CD4-positive, alpha-beta memory T cell (primary cell): Measurements from ENCODE around the gene DNAH9. TPM values are rescaled to one million over a fixed set of nuclear protein-coding genes. Genes with fewer than 3 reads are reported as not detected.

ENCODE experiments used
- CTCF ChIA-PET: fragments of 350-600 bp; sonication (Branson Sonifier 250); formaldehyde crosslinking; loops from one replicate; lab custom pipeline; 2021; ENCODE audit warnings: inconsistent platforms; ENCODE audit not compliant: partially characterized antibody; lab: Charles Lee
- POLR2A ChIA-PET: fragments of 350-600 bp; sonication (Branson Sonifier 250); formaldehyde crosslinking; loops from one replicate; lab custom pipeline; 2021; ENCODE audit not compliant: partially characterized antibody; lab: Charles Lee
- DNase-seq, 5 donors: peaks; one replicate each; pipeline versions ENCODE4 v3.0.0 to v3.0.0-alpha.2; 2020 to 2022; ENCODE audit warnings: mixed read lengths in 1 of 5
- H3K27ac ChIP-seq: one replicate; pipeline ENCODE4 v1.7.0; 2013; ENCODE audit warnings: low read depth, low read length
- H3K27me3 ChIP-seq: 2 replicates; pipeline ENCODE4 v1.7.0; 2013; ENCODE audit warnings: mild to moderate bottlenecking, low read length, moderate library complexity; ENCODE audit not compliant: insufficient read depth
- H3K36me3 ChIP-seq: 2 replicates; pipeline ENCODE4 v1.7.0; 2013; ENCODE audit warnings: mild to moderate bottlenecking, low read length, moderate library complexity; ENCODE audit not compliant: insufficient read depth
- H3K4me1 ChIP-seq: 2 replicates; pipeline ENCODE4 v1.7.0; 2013; ENCODE audit warnings: mild to moderate bottlenecking, low read length, moderate library complexity; ENCODE audit not compliant: insufficient read depth
- H3K4me3 ChIP-seq, 2 donors: one replicate each; pipeline ENCODE4 v1.7.0; 2013; ENCODE audit warnings: low read length in 2 of 2, mild to moderate bottlenecking in 1 of 2
- H3K9me3 ChIP-seq, 2 donors: one replicate each; pipeline ENCODE4 v1.7.0; 2013; ENCODE audit warnings: low read length in 2 of 2, control low read depth in 1 of 2; ENCODE audit not compliant: control insufficient read depth in 1 of 2
- H3K27ac Mint-ChIP-seq, 7 donors: one replicate each; pipeline ENCODE4 v1.8.0; 2020 to 2021; ENCODE audit warnings: mixed read lengths in 7 of 7, mild to moderate bottlenecking in 6 of 7, inconsistent platforms in 3 of 7, moderate library complexity in 3 of 7
- H3K27me3 Mint-ChIP-seq, 2 donors: one replicate each; pipeline ENCODE4 v1.8.0; 2020 to 2021; ENCODE audit warnings: mixed read lengths in 2 of 2
- H3K36me3 Mint-ChIP-seq, 2 donors: one replicate each; pipeline ENCODE4 v1.8.0; 2020 to 2021; ENCODE audit warnings: mixed read lengths in 2 of 2, inconsistent platforms in 1 of 2, mild to moderate bottlenecking in 1 of 2
- H3K4me1 Mint-ChIP-seq, 4 donors: one replicate each; pipeline ENCODE4 v1.8.0; 2020 to 2021; ENCODE audit warnings: mixed read lengths in 4 of 4, mild to moderate bottlenecking in 1 of 4
- H3K4me3 Mint-ChIP-seq, 8 donors: one replicate each; pipeline ENCODE4 v1.8.0; 2020 to 2021; ENCODE audit warnings: mixed read lengths in 8 of 8, mild to moderate bottlenecking in 7 of 8, moderate library complexity in 6 of 8, inconsistent platforms in 3 of 8
- H3K9me3 Mint-ChIP-seq, 8 donors: one replicate each; pipeline ENCODE4 v1.8.0; 2020 to 2021; ENCODE audit warnings: mixed read lengths in 8 of 8, mild to moderate bottlenecking in 5 of 8, inconsistent platforms in 3 of 8, moderate library complexity in 1 of 8
- intact Hi-C: fragments of 100-400 bp; cut with micrococcal nuclease; formaldehyde crosslinking; loops from one replicate; pipeline ENCODE4 v1.15.1; 2023
- polyA plus RNA-seq, 2 donors: library from polyadenylated mRNA; unstranded; fragments of 300-500 nt; fragmentation: Illumina TruSeq; gene quantifications; one replicate each; pipeline ENCODE4 v1.2.3, GENCODE V29; 2021
- total RNA-seq, 2 experiments: library from RNA; stranded (reverse); gene quantifications; one replicate each; pipeline ENCODE4 v1.2.3, GENCODE V29; 2021

DNAH9 gene
- total RNA-seq (not detected), polyA plus RNA-seq (not detected)

- Histone ChIP-seq H3K4me3 (no peak within 1 kb of the TSS), H3K36me3 (no peaks in the 10 kb centered on the region), H3K27ac (no peak within 1 kb of the TSS), H3K4me1 (no peaks in the 10 kb centered on the region), H3K9me3 (no peaks in the 10 kb centered on the region), H3K27me3 (no peaks in the 10 kb centered on the region)
- Mint-ChIP-seq H3K4me3 (peak within 1 kb of the TSS in 2 of 8 donors; percentile 25 to 58), H3K36me3 (peaks cover 0 to 2% of the 10 kb centered on the region in 2 donors), H3K27me3 (peaks cover 4 to 16% of the 10 kb centered on the region in 2 donors), H3K9me3 (peaks cover 3 to 13% (median 6%) of the 10 kb centered on the region in 8 donors), H3K4me1 (peaks cover 0 to 7% (median 3%) of the 10 kb centered on the region in 4 donors), H3K27ac (no peak within 1 kb of the TSS)
- no peak for DNase-seq
- intact Hi-C loops: no loop called here
- CTCF ChIA-PET: no interaction called here
- POLR2A ChIA-PET: no interaction called here
Measured at GRCh38 chr17:11598274-11599221, at the start of gene DNAH9. Gene DNAH9 (plus strand): TSS chr17:11598470. CDS start chr17:11598499, 29 bp downstream.

GRCh38 chr17:11550431-11550830, 47.8 kb upstream of the DNAH9 start:
- no peaks in the 10 kb centered on the region for H3K9me3 ChIP-seq
- ChIA-PET POLR2A (no interaction called here), CTCF (no interaction called here)
- no peak overlapping the region for H3K4me3 Mint-ChIP-seq
- H3K27ac Mint-ChIP-seq: no peak overlapping the region
- no peaks in the 10 kb centered on the region for H3K4me1 ChIP-seq
- H3K27me3 Mint-ChIP-seq: no peaks in the 10 kb centered on the region
- peaks cover 0 to 7% (median 0%) of the 10 kb centered on the region in 8 donors for H3K9me3 Mint-ChIP-seq
- H3K27me3 ChIP-seq: no peaks in the 10 kb centered on the region
- no peaks in the 10 kb centered on the region for H3K36me3 Mint-ChIP-seq
- no peak overlapping the region for H3K4me3 ChIP-seq
- H3K27ac ChIP-seq: no peak overlapping the region
- H3K36me3 ChIP-seq: no peaks in the 10 kb centered on the region
- no peak for DNase-seq
- no peaks in the 10 kb centered on the region for H3K4me1 Mint-ChIP-seq
- intact Hi-C loops: no loop called here

- Mint-ChIP-seq H3K27ac (no peak overlapping the region), H3K4me1 (no peaks in the 10 kb centered on the region), H3K27me3 (no peaks in the 10 kb centered on the region), H3K9me3 (peaks cover 0 to 7% (median 1%) of the 10 kb centered on the region in 8 donors), H3K4me3 (no peak overlapping the region), H3K36me3 (no peaks in the 10 kb centered on the region)
- H3K27ac ChIP-seq: no peak overlapping the region
- no peak overlapping the region for H3K4me3 ChIP-seq
- ChIA-PET CTCF (no interaction called here), POLR2A (no interaction called here)
- no peaks in the 10 kb centered on the region for H3K9me3 ChIP-seq
- intact Hi-C loops: no loop called here
- DNase-seq: no peak
- H3K36me3 ChIP-seq: no peaks in the 10 kb centered on the region
- no peaks in the 10 kb centered on the region for H3K4me1 ChIP-seq
- no peaks in the 10 kb centered on the region for H3K27me3 ChIP-seq
Measured at GRCh38 chr17:11551442-11551841, 46.8 kb upstream of the DNAH9 start.

GRCh38 chr17:11553135-11553534, 45.1 kb upstream of the DNAH9 start:
- H3K4me1 Mint-ChIP-seq: no peaks in the 10 kb centered on the region
- Histone ChIP-seq H3K4me1 (no peaks in the 10 kb centered on the region), H3K4me3 (no peak overlapping the region), H3K27me3 (no peaks in the 10 kb centered on the region), H3K27ac (no peak overlapping the region), H3K9me3 (no peaks in the 10 kb centered on the region), H3K36me3 (no peaks in the 10 kb centered on the region)
- peak overlapping the region in 1 of 7 donors; percentile 27 for H3K27ac Mint-ChIP-seq
- no peak for DNase-seq
- H3K4me3 Mint-ChIP-seq: no peak overlapping the region
- CTCF ChIA-PET: no interaction called here
- H3K27me3 Mint-ChIP-seq: no peaks in the 10 kb centered on the region
- H3K36me3 Mint-ChIP-seq: no peaks in the 10 kb centered on the region
- peaks cover 0 to 13% (median 1%) of the 10 kb centered on the region in 8 donors for H3K9me3 Mint-ChIP-seq
- POLR2A ChIA-PET: no interaction called here
- intact Hi-C loops: no loop called here

GRCh38 chr17:11554042-11554441, 44.2 kb upstream of the DNAH9 start:
- H3K4me3 ChIP-seq: no peak overlapping the region
- H3K4me1 ChIP-seq: no peaks in the 10 kb centered on the region
- no peak for DNase-seq
- no peaks in the 10 kb centered on the region for H3K36me3 ChIP-seq
- H3K4me3 Mint-ChIP-seq: no peak overlapping the region
- ChIA-PET POLR2A (no interaction called here), CTCF (no interaction called here)
- H3K27me3 Mint-ChIP-seq: no peaks in the 10 kb centered on the region
- H3K4me1 Mint-ChIP-seq: no peaks in the 10 kb centered on the region
- intact Hi-C loops: no loop called here
- H3K27ac ChIP-seq: no peak overlapping the region
- peaks cover 0 to 13% (median 1%) of the 10 kb centered on the region in 8 donors for H3K9me3 Mint-ChIP-seq
- no peaks in the 10 kb centered on the region for H3K27me3 ChIP-seq
- H3K36me3 Mint-ChIP-seq: no peaks in the 10 kb centered on the region
- H3K9me3 ChIP-seq: no peaks in the 10 kb centered on the region
- H3K27ac Mint-ChIP-seq: no peak overlapping the region

- no peak for DNase-seq
- POLR2A ChIA-PET: no interaction called here
- H3K27me3 Mint-ChIP-seq: no peaks in the 10 kb centered on the region
- no peak overlapping the region for H3K27ac ChIP-seq
- H3K27me3 ChIP-seq: no peaks in the 10 kb centered on the region
- CTCF ChIA-PET: no interaction called here
- no peak overlapping the region for H3K4me3 Mint-ChIP-seq
- intact Hi-C loops: no loop called here
- peaks cover 0 to 13% (median 1%) of the 10 kb centered on the region in 8 donors for H3K9me3 Mint-ChIP-seq
- no peaks in the 10 kb centered on the region for H3K9me3 ChIP-seq
- no peaks in the 10 kb centered on the region for H3K36me3 Mint-ChIP-seq
- no peaks in the 10 kb centered on the region for H3K4me1 ChIP-seq
- H3K27ac Mint-ChIP-seq: no peak overlapping the region
- no peak overlapping the region for H3K4me3 ChIP-seq
- no peaks in the 10 kb centered on the region for H3K36me3 ChIP-seq
- H3K4me1 Mint-ChIP-seq: no peaks in the 10 kb centered on the region
Measured at GRCh38 chr17:11554542-11554941, 43.7 kb upstream of the DNAH9 start.

GRCh38 chr17:11555530-11555929, 42.7 kb upstream of the DNAH9 start:
- Mint-ChIP-seq H3K4me3 (no peak overlapping the region), H3K4me1 (no peaks in the 10 kb centered on the region), H3K9me3 (peaks cover 0 to 11% (median 1%) of the 10 kb centered on the region in 8 donors), H3K36me3 (no peaks in the 10 kb centered on the region), H3K27ac (no peak overlapping the region), H3K27me3 (no peaks in the 10 kb centered on the region)
- Histone ChIP-seq H3K27me3 (no peaks in the 10 kb centered on the region), H3K4me1 (no peaks in the 10 kb centered on the region), H3K9me3 (no peaks in the 10 kb centered on the region), H3K27ac (no peak overlapping the region), H3K4me3 (no peak overlapping the region), H3K36me3 (no peaks in the 10 kb centered on the region)
- ChIA-PET POLR2A (no interaction called here), CTCF (no interaction called here)
- no peak for DNase-seq
- intact Hi-C loops: no loop called here
